ENCODE data around the gene RIMS1. TPM values are rescaled to one million over a fixed set of nuclear protein-coding genes. Genes with fewer than 3 reads are reported as not detected.

RIMS1 gene
- total RNA-seq, 4 donors from 2014 or later: 0.17 to 0.89 (median 0.44) TPM

DNA sequence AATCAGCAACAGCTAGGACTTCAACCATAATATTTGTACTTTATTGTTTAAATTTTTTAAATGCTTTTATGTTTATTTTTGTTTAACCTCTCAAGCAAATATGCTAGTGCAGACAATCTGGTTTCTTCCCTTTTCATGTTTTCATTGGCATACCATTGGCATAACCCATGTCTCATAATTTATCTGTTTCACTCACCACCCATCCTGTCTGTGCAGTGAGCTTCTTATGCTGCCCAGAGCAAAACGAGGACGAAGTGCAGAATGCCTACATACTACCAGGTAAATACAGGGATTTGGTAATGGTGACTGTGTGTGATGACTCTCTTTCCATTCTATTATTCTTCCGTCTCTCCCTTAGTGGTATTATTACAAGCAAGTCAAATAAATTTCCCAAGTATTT, 374.1 kb downstream of the RIMS1 start:
- H3K36me3 ChIP-seq: no peaks in the 10 kb centered on the region
- no peaks in the 10 kb centered on the region for H3K4me1 ChIP-seq
- no peaks in the 10 kb centered on the region for H3K27me3 ChIP-seq
- intact Hi-C loops (cut with DNase I): no loop called here
- no peak overlapping the region for H3K4me3 ChIP-seq (replicated peaks in 1 of 3)
- no peak overlapping the region for H3K27ac ChIP-seq
- no peaks in the 10 kb centered on the region for H3K9me3 ChIP-seq
- TF ChIP-seq, protein P1, sequence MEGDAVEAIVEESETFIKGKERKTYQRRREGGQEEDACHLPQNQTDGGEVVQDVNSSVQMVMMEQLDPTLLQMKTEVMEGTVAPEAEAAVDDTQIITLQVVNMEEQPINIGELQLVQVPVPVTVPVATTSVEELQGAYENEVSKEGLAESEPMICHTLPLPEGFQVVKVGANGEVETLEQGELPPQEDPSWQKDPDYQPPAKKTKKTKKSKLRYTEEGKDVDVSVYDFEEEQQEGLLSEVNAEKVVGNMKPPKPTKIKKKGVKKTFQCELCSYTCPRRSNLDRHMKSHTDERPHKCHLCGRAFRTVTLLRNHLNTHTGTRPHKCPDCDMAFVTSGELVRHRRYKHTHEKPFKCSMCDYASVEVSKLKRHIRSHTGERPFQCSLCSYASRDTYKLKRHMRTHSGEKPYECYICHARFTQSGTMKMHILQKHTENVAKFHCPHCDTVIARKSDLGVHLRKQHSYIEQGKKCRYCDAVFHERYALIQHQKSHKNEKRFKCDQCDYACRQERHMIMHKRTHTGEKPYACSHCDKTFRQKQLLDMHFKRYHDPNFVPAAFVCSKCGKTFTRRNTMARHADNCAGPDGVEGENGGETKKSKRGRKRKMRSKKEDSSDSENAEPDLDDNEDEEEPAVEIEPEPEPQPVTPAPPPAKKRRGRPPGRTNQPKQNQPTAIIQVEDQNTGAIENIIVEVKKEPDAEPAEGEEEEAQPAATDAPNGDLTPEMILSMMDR (IDR thresholded peaks at IDR 0.05): no peak
- no peak for TF ChIP-seq POLR2A (IDR thresholded peaks at IDR 0.05)
- WGBS, 2 donors: 78 to 84% methylated on average over 3 of the region's 3 CpGs
- no peak for DNase-seq

DNA sequence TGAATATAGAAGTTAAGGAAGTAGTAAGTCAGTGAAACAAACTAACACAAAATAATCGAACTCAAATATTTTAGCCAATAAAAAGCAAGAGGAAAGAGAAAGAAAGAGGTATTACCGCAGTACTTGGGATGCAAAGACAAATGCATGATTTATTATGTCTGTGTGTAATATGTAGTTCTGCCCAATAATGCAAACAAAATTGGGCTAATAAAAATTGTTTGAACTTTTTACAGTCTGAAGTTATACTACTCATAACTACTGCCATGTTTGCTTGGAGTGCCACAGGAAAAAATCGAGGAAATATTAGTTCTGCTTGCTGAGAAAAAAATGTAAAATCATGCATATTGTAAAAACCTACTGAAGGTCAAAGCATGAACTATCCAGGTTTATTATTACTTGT, 375.2 kb downstream of the RIMS1 start:
- H3K9me3 ChIP-seq: no peaks in the 10 kb centered on the region
- 87% methylated on average over 3 of the region's 3 CpGs for WGBS, 2 donors
- TF ChIP-seq, protein P1 (IDR thresholded peaks at IDR 0.05): no peak
- TF ChIP-seq POLR2A (IDR thresholded peaks at IDR 0.05): no peak
- no peaks in the 10 kb centered on the region for H3K36me3 ChIP-seq
- DNase-seq: no peak
- H3K4me1 ChIP-seq: no peaks in the 10 kb centered on the region
- no peak overlapping the region for H3K4me3 ChIP-seq (replicated peaks in 1 of 3)
- H3K27me3 ChIP-seq: no peaks in the 10 kb centered on the region
- no peak overlapping the region for H3K27ac ChIP-seq
- intact Hi-C loops (cut with DNase I): no loop called here

DNA sequence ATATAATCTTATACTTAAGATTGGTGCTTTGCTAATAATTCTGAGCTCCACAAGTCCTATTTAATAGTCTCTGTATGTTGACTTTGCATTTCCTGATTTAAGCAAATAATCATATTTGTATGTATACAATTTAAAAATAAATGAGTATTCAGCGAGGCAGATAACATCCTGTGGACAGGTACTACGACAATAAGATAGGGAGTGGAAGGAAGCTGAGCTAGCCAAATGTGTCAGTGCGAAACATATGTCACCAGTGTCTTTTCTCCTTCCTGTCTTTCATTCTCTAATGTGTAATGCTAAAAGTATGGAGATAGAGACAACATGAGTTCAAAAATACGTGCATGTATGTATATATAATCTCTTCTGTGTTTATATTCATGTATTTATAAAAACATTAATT, 375.9 kb downstream of the RIMS1 start:
- H3K36me3 ChIP-seq: no peaks in the 10 kb centered on the region
- H3K27ac ChIP-seq: no peak overlapping the region
- no peaks in the 10 kb centered on the region for H3K4me1 ChIP-seq
- WGBS, 2 donors: 69 to 78% methylated on average over 4 of the region's 4 CpGs
- H3K4me3 ChIP-seq (replicated peaks in 1 of 3): no peak overlapping the region
- intact Hi-C loops (cut with DNase I): no loop called here
- no peaks in the 10 kb centered on the region for H3K27me3 ChIP-seq
- TF ChIP-seq, protein P1 (IDR thresholded peaks at IDR 0.05): no peak
- no peak for TF ChIP-seq POLR2A (IDR thresholded peaks at IDR 0.05)
- H3K9me3 ChIP-seq: no peaks in the 10 kb centered on the region
- DNase-seq: no peak

DNA sequence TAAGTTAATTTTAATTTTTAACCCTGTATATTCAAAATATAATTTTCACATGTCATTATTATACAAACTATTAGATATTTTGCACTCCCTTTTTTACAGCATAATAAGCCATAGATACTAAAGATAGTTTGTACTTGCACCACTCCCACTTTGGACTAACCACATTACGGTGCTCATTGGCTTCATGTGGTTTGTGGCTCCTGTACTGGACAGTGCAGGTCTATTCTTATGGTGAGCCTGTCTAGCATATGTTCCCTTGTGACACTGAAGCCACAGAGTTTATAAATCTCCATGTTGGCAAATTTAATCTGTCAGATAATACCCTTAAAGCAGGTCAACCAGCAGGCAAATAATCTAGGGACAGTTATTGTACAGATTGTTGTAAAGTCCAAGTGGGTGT, 381.1 kb downstream of the RIMS1 start:
- intact Hi-C loops (cut with DNase I): no loop called here
- 90 to 96% methylated on average over 1 of the region's 1 CpG for WGBS, 2 donors
- Histone ChIP-seq H3K4me3 (replicated peaks in 1 of 3) (no peak overlapping the region), H3K27me3 (no peaks in the 10 kb centered on the region), H3K27ac (no peak overlapping the region), H3K4me1 (no peaks in the 10 kb centered on the region), H3K36me3 (no peaks in the 10 kb centered on the region), H3K9me3 (no peaks in the 10 kb centered on the region)
- no peak for DNase-seq
- TF ChIP-seq, protein P1 (IDR thresholded peaks at IDR 0.05): no peak
- no peak for TF ChIP-seq POLR2A (IDR thresholded peaks at IDR 0.05)

DNA sequence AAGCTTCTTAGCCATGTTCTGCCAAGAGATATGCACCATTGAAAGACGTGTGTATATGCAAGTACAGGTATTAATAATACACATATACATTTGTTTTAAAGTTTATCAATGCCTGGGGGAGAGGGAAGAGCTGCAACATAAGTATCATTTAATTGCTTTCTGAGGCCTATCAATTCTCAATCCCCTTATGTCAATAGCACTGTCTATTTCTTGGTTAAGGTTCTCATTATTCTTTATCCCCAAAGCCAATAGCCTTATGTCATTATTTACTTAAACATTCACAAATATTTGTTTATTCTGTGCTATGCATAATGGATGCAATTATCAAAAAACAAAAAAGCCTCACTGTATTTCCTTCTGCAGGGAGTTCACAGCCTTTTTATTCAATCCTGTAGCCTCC, 385.2 kb downstream of the RIMS1 start:
- H3K4me1 ChIP-seq: no peaks in the 10 kb centered on the region
- no peaks in the 10 kb centered on the region for H3K36me3 ChIP-seq
- TF ChIP-seq, protein P1 (IDR thresholded peaks at IDR 0.05): no peak
- TF ChIP-seq POLR2A (IDR thresholded peaks at IDR 0.05): no peak
- WGBS, 2 donors: 67 to 82% methylated on average over 1 of the region's 1 CpG
- no peaks in the 10 kb centered on the region for H3K9me3 ChIP-seq
- H3K27me3 ChIP-seq: no peaks in the 10 kb centered on the region
- H3K4me3 ChIP-seq (replicated peaks in 1 of 3): no peak overlapping the region
- intact Hi-C loops (cut with DNase I): no loop called here
- H3K27ac ChIP-seq: no peak overlapping the region
- DNase-seq: no peak
